Heart right ventricle (tissue), 16 donors: ENCODE data around the gene SNAPC1. TPM values are rescaled to one million over a fixed set of nuclear protein-coding genes. Genes with fewer than 3 reads are reported as not detected.

Experiments used
- ATAC-seq, 8 donors: fragments of 200-7000 bp; cut with Tn5 transposase; one replicate each; pipeline ENCODE4 v1.9.1; 2020; ENCODE audit warnings: mild to moderate bottlenecking in 8 of 8, moderate library complexity in 8 of 8, moderate number of reproducible peaks in 1 of 8
- DNase-seq, 2 donors: peaks; one replicate each; pipeline ENCODE4 v3.0.0-alpha.2; 2020
- H3K27ac ChIP-seq, 10 donors: fragments of 200-600 bp; sonication (generic) in 2 of 10; one replicate each; pipeline versions ENCODE4 v1.5.0 to v1.8.0; 2020 to 2022; ENCODE audit warnings: mild to moderate bottlenecking in 3 of 10
- H3K27me3 ChIP-seq, 7 donors: fragments of 200-600 bp; one replicate each; pipeline ENCODE4 v1.8.0; 2021 to 2022; ENCODE audit warnings: mild to moderate bottlenecking in 2 of 7
- H3K36me3 ChIP-seq, 9 donors: fragments of 200-600 bp; sonication (generic) in 1 of 9; one replicate each; pipeline versions ENCODE4 v1.5.0 to v1.8.0; 2020 to 2022; ENCODE audit warnings: mild to moderate bottlenecking in 2 of 9
- H3K4me1 ChIP-seq, 9 donors: fragments of 200-600 bp; sonication (generic) in 1 of 9; one replicate each; pipeline versions ENCODE4 v1.5.0 to v1.8.0; 2020 to 2022; ENCODE audit warnings: mild to moderate bottlenecking in 4 of 9
- H3K4me3 ChIP-seq, 10 donors: fragments of 200-600 bp; sonication (generic) in 2 of 10; one replicate each; pipeline versions ENCODE4 v1.5.0 to v1.8.0; 2020 to 2022; ENCODE audit warnings: mild to moderate bottlenecking in 7 of 10, moderate library complexity in 2 of 10
- H3K9me3 ChIP-seq, 11 donors: fragments of 200-600 bp in 10 of 11; sonication (generic) in 2 of 11; one replicate each; pipeline versions ENCODE4 v1.5.0 to v1.8.0; 2013 to 2022; ENCODE audit warnings: mild to moderate bottlenecking in 2 of 11, control low read depth in 1 of 11, moderate library complexity in 1 of 11
- WGBS, 2 donors: extraction: QIAGEN DNeasy Blood & Tissue Kit; methylation state at CpG; one replicate each; pipeline ENCODE4 v1.1.7; 2013; ENCODE audit warnings: inconsistent platforms in 1 of 2; 5-methylcytosine and 5-hydroxymethylcytosine counted together
- intact Hi-C, 10 donors: fragments of 100-400 bp; cut with DNase I; formaldehyde crosslinking; loops; one replicate each; pipeline versions ENCODE4 v1.11.1 to v1.14.2; 2022
- polyA plus RNA-seq, 2 donors: library from polyadenylated mRNA; stranded (reverse); fragments of 200-250 nt; gene quantifications; one replicate each; pipeline ENCODE4 v1.2.3, GENCODE V29; 2013
- total RNA-seq, 10 donors: library from RNA; stranded (reverse); fragmentation: NEBNext Ultra II Directional in 3 of 10; extraction: Animal tissue kit (Norgen Biotek cat#: 25700) in 3 of 10; gene quantifications; one replicate each; pipeline versions ENCODE4 v1.2.1 to v1.2.4, GENCODE V29; 2021 to 2023
- TF ChIP-seq, protein P1 (sequence below), 9 donors: fragments of 200-600 bp; sonication (generic) in 2 of 9; IDR thresholded peaks; one replicate each; pipeline versions ENCODE4 v1.5.0 to v1.8.0; 2021 to 2022; ENCODE audit warnings: antibody characterized with exemption in 9 of 9, mild to moderate bottlenecking in 5 of 9, moderate library complexity in 1 of 9
- donor health status: Arrhythmogenic right ventricular cardiomyopathy.
- donor health status: ischemic (EF 13 %, LVEDD 7.1; RV severe dilation, severe dysfunction).
- donor health status: healthy with polysubstance abuse.
- donor health status: DM: no; HTN: yes; CAD: no.
- donor health status: DM: no; HTN: no; CAD: no.
- donor health status: ischemic (EF 25% LVEDD 6.9; RV normal size, moderate dysfunction).
- donor health status: ischemic (EF 25% LVEDD 5.7; RV mildly dilated, moderate dysfunction).
- donor health status: healthy.
- donor health status: DM: yes; HTN: yes; CAD: no.
- donor health status: Ischemic cardiomyopathy.
- donor health status: ischemic (EF 35%, LVEDD 5.7; RV mildly dilated, moderate dysfunction).
- donor health status: nonischemic (EF 11% LVEDD 7.7; RV severe dilation, severe dysfunction).
- donor health status: DM: yes; HTN: yes; CAD: no.
- donor health status: PGD.
- donor health status: ischemic (EF 29% LVEDD 5.4; RV normal size, mild dysfunction).
- donor health status: nonischemic (EF 23%, LVEDD 6.1; RV moderate dilation, normal function).

The SNAPC1 gene
- total and polyA plus RNA-seq, 12 donors = 4.2 to 11.9 (median 7.3) TPM

DNA sequence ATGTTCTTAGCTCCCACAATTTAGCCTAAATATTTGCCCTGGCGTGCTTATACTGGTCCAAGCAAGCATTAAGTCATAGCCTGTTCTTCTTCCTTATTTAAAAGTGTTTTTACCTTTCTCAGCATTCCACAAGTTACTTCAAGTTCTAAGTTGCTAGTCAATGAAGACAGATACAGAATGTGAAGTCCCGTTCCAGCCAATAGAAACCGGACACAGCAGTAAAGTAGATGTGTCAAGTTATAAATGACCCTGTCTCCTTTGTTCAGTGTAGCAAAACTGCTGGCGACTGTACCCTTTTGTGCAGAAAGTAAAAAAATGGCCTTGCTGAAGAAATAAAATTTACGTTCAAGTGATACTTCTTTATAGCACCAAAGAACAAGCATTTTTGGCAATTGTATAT lies 3.9 kb downstream of the SNAPC1 start:
- H3K36me3 ChIP-seq = peaks cover 0 to 53% (median 10%) of the 10 kb centered on the region in 9 donors
- 67 to 75% methylated on average over 5 of the region's 5 CpGs for WGBS, 2 donors
- no peak for ATAC-seq
- intact Hi-C loops = loop anchor here in 3 of 10 donors (10.0 kb wide), 1 partner anchor 301 kb away; no protein-coding TSS in a partner anchor
- TF ChIP-seq, protein P1, sequence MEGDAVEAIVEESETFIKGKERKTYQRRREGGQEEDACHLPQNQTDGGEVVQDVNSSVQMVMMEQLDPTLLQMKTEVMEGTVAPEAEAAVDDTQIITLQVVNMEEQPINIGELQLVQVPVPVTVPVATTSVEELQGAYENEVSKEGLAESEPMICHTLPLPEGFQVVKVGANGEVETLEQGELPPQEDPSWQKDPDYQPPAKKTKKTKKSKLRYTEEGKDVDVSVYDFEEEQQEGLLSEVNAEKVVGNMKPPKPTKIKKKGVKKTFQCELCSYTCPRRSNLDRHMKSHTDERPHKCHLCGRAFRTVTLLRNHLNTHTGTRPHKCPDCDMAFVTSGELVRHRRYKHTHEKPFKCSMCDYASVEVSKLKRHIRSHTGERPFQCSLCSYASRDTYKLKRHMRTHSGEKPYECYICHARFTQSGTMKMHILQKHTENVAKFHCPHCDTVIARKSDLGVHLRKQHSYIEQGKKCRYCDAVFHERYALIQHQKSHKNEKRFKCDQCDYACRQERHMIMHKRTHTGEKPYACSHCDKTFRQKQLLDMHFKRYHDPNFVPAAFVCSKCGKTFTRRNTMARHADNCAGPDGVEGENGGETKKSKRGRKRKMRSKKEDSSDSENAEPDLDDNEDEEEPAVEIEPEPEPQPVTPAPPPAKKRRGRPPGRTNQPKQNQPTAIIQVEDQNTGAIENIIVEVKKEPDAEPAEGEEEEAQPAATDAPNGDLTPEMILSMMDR (IDR thresholded peaks at IDR 0.05) = no peak
- DNase-seq = no peak
- no peaks in the 10 kb centered on the region for H3K27me3 ChIP-seq
- H3K4me3 ChIP-seq = no peak overlapping the region
- peaks cover 0 to 47% (median 29%) of the 10 kb centered on the region in 9 donors for H3K4me1 ChIP-seq
- H3K27ac ChIP-seq = peak overlapping the region in 3 of 10 donors; percentile 12 to 98 (median 16)
- H3K9me3 ChIP-seq = no peaks in the 10 kb centered on the region

DNA sequence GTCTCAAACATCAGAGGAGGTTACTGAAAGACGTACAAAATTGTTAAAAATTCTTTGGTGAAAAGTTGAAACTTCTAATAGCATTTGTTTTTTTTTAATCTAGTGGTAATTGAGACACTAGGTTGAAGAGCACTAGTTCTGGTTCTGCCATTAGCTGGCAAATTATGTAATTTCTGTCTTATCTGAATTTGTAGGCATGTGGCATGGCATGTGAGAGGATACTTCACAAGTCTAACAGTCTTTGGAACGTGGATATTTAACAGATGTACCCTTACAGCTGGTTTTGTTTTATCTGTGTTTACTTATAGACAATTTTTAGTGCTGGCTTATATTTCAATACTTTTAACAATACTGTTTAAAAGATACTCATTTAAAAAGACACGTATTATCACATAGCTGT lies 6.0 kb downstream of the SNAPC1 start:
- ATAC-seq (peak in 4 of 8 donors; percentile 52 to 63 (median 56)), DNase-seq (no peak)
- H3K4me3 ChIP-seq = no peak overlapping the region
- H3K4me1 ChIP-seq = peaks cover 0 to 35% (median 23%) of the 10 kb centered on the region in 9 donors
- H3K27me3 ChIP-seq = no peaks in the 10 kb centered on the region
- H3K9me3 ChIP-seq = no peaks in the 10 kb centered on the region
- TF ChIP-seq, protein P1 (IDR thresholded peaks at IDR 0.05) = no peak
- WGBS, 2 donors = 52 to 64% methylated on average over 3 of the region's 3 CpGs
- intact Hi-C loops = loop anchor here in 3 of 10 donors (10.0 kb wide), 1 partner anchor 303 kb away; no protein-coding TSS in a partner anchor
- H3K36me3 ChIP-seq = peaks cover 0 to 74% (median 10%) of the 10 kb centered on the region in 9 donors
- H3K27ac ChIP-seq = peak overlapping the region in 6 of 10 donors; percentile 15 to 57 (median 34)

DNA sequence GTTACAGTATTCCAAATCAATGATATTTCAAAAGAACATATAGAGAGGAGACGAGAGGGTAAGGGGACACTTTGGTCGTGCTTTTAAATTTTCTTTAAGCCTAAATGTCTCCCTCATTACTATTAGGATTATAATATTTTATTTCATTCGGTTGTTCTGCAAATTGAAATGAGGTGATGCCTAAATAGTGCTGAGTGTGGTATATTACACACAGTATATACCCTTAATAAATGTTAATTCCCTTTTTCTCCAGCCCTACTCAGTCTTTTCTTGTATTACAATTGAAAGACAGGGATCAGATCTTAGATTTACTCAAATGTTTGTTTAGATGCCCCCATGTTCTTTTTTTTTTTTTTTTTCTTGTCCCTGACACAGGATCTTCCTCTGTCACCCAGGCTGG lies 7.7 kb downstream of the SNAPC1 start:
- no peak for DNase-seq
- intact Hi-C loops = loop anchor here in 3 of 10 donors (10.0 kb wide), 1 partner anchor 305 kb away; no protein-coding TSS in a partner anchor
- 94 to 96% methylated on average over 3 of the region's 3 CpGs for WGBS, 2 donors
- TF ChIP-seq, protein P1 (IDR thresholded peaks at IDR 0.05) = no peak
- Histone ChIP-seq H3K27ac (no peak overlapping the region), H3K4me1 (peaks cover 0 to 20% (median 8%) of the 10 kb centered on the region in 9 donors), H3K4me3 (no peak overlapping the region), H3K27me3 (no peaks in the 10 kb centered on the region), H3K9me3 (no peaks in the 10 kb centered on the region), H3K36me3 (peaks cover 0 to 91% (median 18%) of the 10 kb centered on the region in 9 donors)
- ATAC-seq = no peak

DNA sequence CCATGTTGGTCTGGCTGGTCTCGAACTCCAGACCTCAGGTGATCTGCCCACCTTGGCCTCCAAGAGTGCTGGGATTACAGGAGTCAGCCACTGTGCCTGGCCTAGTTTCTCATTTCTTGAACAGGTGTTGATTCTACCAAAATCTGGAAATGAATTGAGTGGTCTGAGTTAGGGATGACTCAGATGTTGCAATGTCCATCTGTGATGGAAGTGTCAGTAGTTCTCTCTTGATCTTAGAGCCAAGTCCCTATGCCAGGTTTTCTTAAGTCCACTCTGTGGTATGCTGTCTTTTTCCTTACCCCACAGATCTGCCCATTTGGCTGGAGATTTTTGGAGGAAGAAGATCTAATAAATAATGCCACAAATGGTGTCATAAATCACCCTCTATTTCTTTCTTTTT lies 12.6 kb downstream of the SNAPC1 start:
- WGBS, 2 donors = 97 to 100% methylated on average over 1 of the region's 1 CpG
- TF ChIP-seq, protein P1 (IDR thresholded peaks at IDR 0.05) = no peak
- no peaks in the 10 kb centered on the region for H3K27me3 ChIP-seq
- no peak for ATAC-seq
- H3K4me1 ChIP-seq = peaks cover 0 to 3% (median 0%) of the 10 kb centered on the region in 9 donors
- no peak overlapping the region for H3K27ac ChIP-seq
- no peak for DNase-seq
- no peaks in the 10 kb centered on the region for H3K9me3 ChIP-seq
- intact Hi-C loops = no loop called here
- H3K4me3 ChIP-seq = no peak overlapping the region
- H3K36me3 ChIP-seq = peaks cover 0 to 100% (median 32%) of the 10 kb centered on the region in 9 donors
